ENCODE measurements around the gene F7.
"Not testable (repeated sequence)": the region's sequence is repeated elsewhere in the genome, so short reads cannot be mapped to it uniquely, and the experiment has no call there.

F7 gene

GRCh38 chr13:113093580-113094409 lies 11.8 kb upstream of the F7 start:
- H3K4me3 ChIP-seq (ENCODE audit: low read length): no peak overlapping the region
- H3K27me3 ChIP-seq (ENCODE audit: control insufficient read depth, insufficient read depth, low read length): no peaks in the 10 kb centered on the region
- no peaks in the 10 kb centered on the region for H3K9me3 ChIP-seq (ENCODE audit: control insufficient read depth, insufficient read depth, low read length)
- no peak for DNase-seq (ENCODE audit: low read depth, low spot score)
- H3K27ac ChIP-seq (ENCODE audit: low read length): no peak overlapping the region
- H3K4me1 ChIP-seq (ENCODE audit: control insufficient read depth, insufficient read depth, low read length): peaks cover 3% of the 10 kb centered on the region; the same call in 1 of the 2 replicates
- WGBS (ENCODE audit: insufficient coverage, insufficient read length): no CpG with 5 or more reads among the region's 29 CpGs
- no peaks in the 10 kb centered on the region for H3K36me3 ChIP-seq (ENCODE audit: control insufficient read depth, insufficient read depth, low read length)

GRCh38 chr13:113094410-113094800 lies 11.2 kb upstream of the F7 start:
- WGBS (ENCODE audit: insufficient coverage, insufficient read length): no CpG with 5 or more reads among the region's 14 CpGs
- Histone ChIP-seq H3K27ac (ENCODE audit: low read length) (no peak overlapping the region), H3K9me3 (ENCODE audit: control insufficient read depth, insufficient read depth, low read length) (no peaks in the 10 kb centered on the region), H3K4me1 (ENCODE audit: control insufficient read depth, insufficient read depth, low read length) (peaks cover 3% of the 10 kb centered on the region; the same call in 1 of the 2 replicates), H3K27me3 (ENCODE audit: control insufficient read depth, insufficient read depth, low read length) (no peaks in the 10 kb centered on the region), H3K36me3 (ENCODE audit: control insufficient read depth, insufficient read depth, low read length) (no peaks in the 10 kb centered on the region), H3K4me3 (ENCODE audit: low read length) (no peak overlapping the region)
- DNase-seq (ENCODE audit: low read depth, low spot score): no peak

GRCh38 chr13:113095146-113096051 lies 10.2 kb upstream of the F7 start:
- Histone ChIP-seq H3K27ac (ENCODE audit: low read length) (no peak overlapping the region), H3K27me3 (ENCODE audit: control insufficient read depth, insufficient read depth, low read length) (no peaks in the 10 kb centered on the region), H3K9me3 (ENCODE audit: control insufficient read depth, insufficient read depth, low read length) (no peaks in the 10 kb centered on the region)

DNA sequence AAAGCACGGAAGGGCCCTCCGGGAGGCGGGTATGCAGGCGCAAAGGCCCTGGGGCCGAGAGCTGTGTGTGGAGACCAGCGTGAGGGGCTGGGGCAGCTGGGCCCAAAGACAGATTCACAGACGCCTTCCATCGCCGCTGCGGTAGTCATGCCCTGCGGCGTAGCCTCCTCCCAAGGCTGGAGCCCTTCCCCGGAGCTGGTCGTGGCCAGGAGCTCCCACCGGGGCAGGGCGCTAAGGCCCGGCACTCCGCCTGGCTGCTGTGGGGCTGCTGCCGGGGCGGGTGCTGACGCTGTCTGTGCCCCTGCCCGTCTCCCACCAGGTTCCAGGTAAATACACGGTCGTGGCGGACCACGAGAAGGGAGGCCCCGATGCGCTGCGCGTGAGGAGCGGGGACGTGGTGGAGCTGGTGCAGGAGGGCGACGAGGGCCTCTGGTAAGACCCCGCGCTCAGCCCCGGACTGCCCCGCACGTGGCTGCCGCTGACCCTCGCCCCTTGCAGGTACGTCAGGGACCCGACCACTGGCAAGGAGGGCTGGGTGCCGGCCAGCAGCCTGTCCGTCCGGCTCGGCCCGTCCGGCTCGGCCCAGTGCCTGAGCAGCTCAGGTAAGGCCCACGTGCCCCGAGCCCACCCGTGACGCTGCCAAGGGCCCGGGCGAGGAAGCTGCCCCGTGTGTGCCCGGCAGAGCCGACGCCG lies 9.4 kb upstream of the F7 start:
- Histone ChIP-seq H3K27ac (ENCODE audit: low read length) (no peak overlapping the region), H3K36me3 (ENCODE audit: control insufficient read depth, insufficient read depth, low read length) (no peaks in the 10 kb centered on the region), H3K4me3 (ENCODE audit: low read length) (no peak overlapping the region), H3K27me3 (ENCODE audit: control insufficient read depth, insufficient read depth, low read length) (no peaks in the 10 kb centered on the region), H3K4me1 (ENCODE audit: control insufficient read depth, insufficient read depth, low read length) (no peaks in the 10 kb centered on the region), H3K9me3 (ENCODE audit: control insufficient read depth, insufficient read depth, low read length) (no peaks in the 10 kb centered on the region)
- no peak for DNase-seq (ENCODE audit: low read depth, low spot score)
- no CpG with 5 or more reads among the region's 61 CpGs for WGBS (ENCODE audit: insufficient coverage, insufficient read length)

More at GRCh38 chr13:113095146-113096051, 10.2 kb upstream of the F7 start:
- H3K4me3 ChIP-seq (ENCODE audit: low read length): no peak overlapping the region
- no peak for DNase-seq (ENCODE audit: low read depth, low spot score)
- no peaks in the 10 kb centered on the region for H3K4me1 ChIP-seq (ENCODE audit: control insufficient read depth, insufficient read depth, low read length)
- no peaks in the 10 kb centered on the region for H3K36me3 ChIP-seq (ENCODE audit: control insufficient read depth, insufficient read depth, low read length)
- WGBS (ENCODE audit: insufficient coverage, insufficient read length): no CpG with 5 or more reads among the region's 25 CpGs

- Histone ChIP-seq H3K9me3 (ENCODE audit: control insufficient read depth, insufficient read depth, low read length) (no peaks in the 10 kb centered on the region), H3K27ac (ENCODE audit: low read length) (no peak overlapping the region), H3K27me3 (ENCODE audit: control insufficient read depth, insufficient read depth, low read length) (no peaks in the 10 kb centered on the region), H3K4me3 (ENCODE audit: low read length) (no peak overlapping the region), H3K36me3 (ENCODE audit: control insufficient read depth, insufficient read depth, low read length) (no peaks in the 10 kb centered on the region), H3K4me1 (ENCODE audit: control insufficient read depth, insufficient read depth, low read length) (no peaks in the 10 kb centered on the region)
- WGBS (ENCODE audit: insufficient coverage, insufficient read length): no CpG with 5 or more reads among the region's 52 CpGs
- DNase-seq (ENCODE audit: low read depth, low spot score): no peak
Measured at GRCh38 chr13:113096745-113097305, 8.8 kb upstream of the F7 start.

GRCh38 chr13:113097651-113098050 lies 7.9 kb upstream of the F7 start:
- H3K27ac ChIP-seq (ENCODE audit: low read length): no peak overlapping the region
- H3K36me3 ChIP-seq (ENCODE audit: control insufficient read depth, insufficient read depth, low read length): no peaks in the 10 kb centered on the region
- H3K27me3 ChIP-seq (ENCODE audit: control insufficient read depth, insufficient read depth, low read length): no peaks in the 10 kb centered on the region
- no peak overlapping the region for H3K4me3 ChIP-seq (ENCODE audit: low read length)
- no peaks in the 10 kb centered on the region for H3K9me3 ChIP-seq (ENCODE audit: control insufficient read depth, insufficient read depth, low read length)
- H3K4me1 ChIP-seq (ENCODE audit: control insufficient read depth, insufficient read depth, low read length): no peaks in the 10 kb centered on the region
- DNase-seq (ENCODE audit: low read depth, low spot score): no peak
- WGBS (ENCODE audit: insufficient coverage, insufficient read length): no CpG with 5 or more reads among the region's 7 CpGs

GRCh38 chr13:113098162-113098732 lies 7.3 kb upstream of the F7 start:
- no peaks in the 10 kb centered on the region for H3K27me3 ChIP-seq (ENCODE audit: control insufficient read depth, insufficient read depth, low read length)
- no peaks in the 10 kb centered on the region for H3K36me3 ChIP-seq (ENCODE audit: control insufficient read depth, insufficient read depth, low read length)
- H3K27ac ChIP-seq (ENCODE audit: low read length): no peak overlapping the region
- no peak overlapping the region for H3K4me3 ChIP-seq (ENCODE audit: low read length)
- no peak for DNase-seq (ENCODE audit: low read depth, low spot score)
- no CpG with 5 or more reads among the region's 30 CpGs for WGBS (ENCODE audit: insufficient coverage, insufficient read length)
- H3K9me3 ChIP-seq (ENCODE audit: control insufficient read depth, insufficient read depth, low read length): no peaks in the 10 kb centered on the region
- H3K4me1 ChIP-seq (ENCODE audit: control insufficient read depth, insufficient read depth, low read length): no peaks in the 10 kb centered on the region

DNA sequence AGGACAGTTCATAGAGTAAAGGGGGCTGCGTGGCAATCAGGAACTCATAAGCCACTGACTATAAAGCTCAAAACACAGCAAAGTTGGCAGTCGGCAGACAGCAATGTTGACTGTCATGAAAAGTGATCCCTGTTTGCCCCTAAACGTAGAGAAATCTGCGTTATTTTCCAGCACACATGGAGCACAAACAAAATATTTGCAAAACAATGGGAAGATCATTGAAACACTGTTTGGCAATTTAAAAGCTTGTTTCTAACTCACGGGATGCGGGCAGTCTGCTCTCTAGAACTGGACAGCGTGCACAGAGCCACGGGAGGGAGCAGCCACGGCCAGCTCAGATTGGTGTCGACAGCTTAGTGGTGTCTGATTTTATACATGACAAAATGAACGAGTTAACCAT lies 6.4 kb upstream of the F7 start:
- Histone ChIP-seq H3K27ac (ENCODE audit: low read length) (no peak overlapping the region), H3K36me3 (ENCODE audit: control insufficient read depth, insufficient read depth, low read length) (no peaks in the 10 kb centered on the region), H3K27me3 (ENCODE audit: control insufficient read depth, insufficient read depth, low read length) (no peaks in the 10 kb centered on the region), H3K9me3 (ENCODE audit: control insufficient read depth, insufficient read depth, low read length) (no peaks in the 10 kb centered on the region), H3K4me3 (ENCODE audit: low read length) (no peak overlapping the region), H3K4me1 (ENCODE audit: control insufficient read depth, insufficient read depth, low read length) (no peaks in the 10 kb centered on the region)
- no CpG with 5 or more reads among the region's 11 CpGs for WGBS (ENCODE audit: insufficient coverage, insufficient read length)
- DNase-seq (ENCODE audit: low read depth, low spot score): no peak

GRCh38 chr13:113102302-113102701 lies 3.3 kb upstream of the F7 start:
- not testable (repeated sequence) for H3K4me1 ChIP-seq (ENCODE audit: control insufficient read depth, insufficient read depth, low read length); H3K36me3 ChIP-seq (ENCODE audit: control insufficient read depth, insufficient read depth, low read length); H3K4me3 ChIP-seq (ENCODE audit: low read length); H3K27ac ChIP-seq (ENCODE audit: low read length); H3K9me3 ChIP-seq (ENCODE audit: control insufficient read depth, insufficient read depth, low read length); DNase-seq (ENCODE audit: low read depth, low spot score); H3K27me3 ChIP-seq (ENCODE audit: control insufficient read depth, insufficient read depth, low read length)
- WGBS (ENCODE audit: insufficient coverage, insufficient read length): no CpG with 5 or more reads among the region's 10 CpGs

DNA sequence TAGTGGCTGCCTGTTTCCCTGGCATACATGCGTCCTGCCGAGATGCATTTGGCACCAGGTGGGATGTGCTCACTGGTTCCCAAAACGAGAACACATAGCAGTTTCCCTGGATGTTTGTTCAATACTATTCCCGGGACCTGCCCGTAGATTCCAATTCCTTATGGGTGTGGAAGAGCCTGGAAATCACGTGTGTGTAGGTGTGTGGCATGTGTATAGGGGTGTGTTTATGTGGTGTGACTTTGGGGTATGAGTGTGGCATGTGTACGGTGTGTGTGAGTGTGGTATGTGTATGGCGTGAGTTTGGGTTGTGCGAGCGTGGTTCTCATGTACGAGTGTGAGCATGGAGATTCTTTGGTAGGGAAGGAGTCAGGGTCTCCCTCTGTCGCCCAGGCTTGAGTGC lies 2.9 kb upstream of the F7 start:
- no peaks in the 10 kb centered on the region for H3K36me3 ChIP-seq (ENCODE audit: control insufficient read depth, insufficient read depth, low read length)
- H3K4me1 ChIP-seq (ENCODE audit: control insufficient read depth, insufficient read depth, low read length): peaks cover 7% of the 10 kb centered on the region
- no peak overlapping the region for H3K27ac ChIP-seq (ENCODE audit: low read length)
- no peak overlapping the region for H3K4me3 ChIP-seq (ENCODE audit: low read length)
- WGBS (ENCODE audit: insufficient coverage, insufficient read length): 100% methylated on average over 5 of the region's 12 CpGs
- no peaks in the 10 kb centered on the region for H3K27me3 ChIP-seq (ENCODE audit: control insufficient read depth, insufficient read depth, low read length)
- DNase-seq (ENCODE audit: low read depth, low spot score): no peak
- H3K9me3 ChIP-seq (ENCODE audit: control insufficient read depth, insufficient read depth, low read length): no peaks in the 10 kb centered on the region
